HepG2 (cell line): ENCODE results near the gene MRPL2. TPM values are rescaled to one million over a fixed set of nuclear protein-coding genes. Genes with fewer than 3 reads are reported as not detected.

Experiments
- ATAC-seq: fragments of 200-7000 bp; cut with Tn5 transposase; 3 replicates; pipeline ENCODE4 v1.9.1; 2020; ENCODE audit warnings: mild to moderate bottlenecking, moderate library complexity
- BruUV-seq: library from RNA; stranded (reverse); fragments of 400-500 nt; replicated peaks from 2 replicates; lab custom pipeline; 2021; lab: Mats Ljungman, UMichigan
- CTCF ChIA-PET: fragments of 300-600 bp; formaldehyde crosslinking; extraction: SDS; loops from one replicate; lab custom pipeline; 2021; ENCODE audit warnings: low total read pairs, inconsistent platforms, low intra/inter-chr PET ratio; lab: Yijun Ruan, JAX
- POLR2A ChIA-PET: fragments of 350-600 bp; sonication (Branson Sonifier 250); formaldehyde crosslinking; loops from one replicate; lab custom pipeline; 2020; ENCODE audit warnings: antibody characterized with exemption, inconsistent platforms; lab: Yijun Ruan, JAX
- DNase-seq: peaks from one replicate; pipeline ENCODE4 v3.0.0-alpha.2; 2015; ENCODE audit warnings: low spot score
- FAIRE-seq: peaks from 3 replicates; lab custom pipeline; 2011; peaks lifted over from hg19 to GRCh38; lab: Jason Lieb, UNC
- H2AFZ ChIP-seq: one replicate; pipeline ENCODE4 v1.6.1; 2011; ENCODE audit warnings: low read length, inconsistent platforms
- H3K27ac ChIP-seq: fragments of 300-600 bp; 3 replicates; pipeline ENCODE4 v1.8.0; 2011; ENCODE audit warnings: mixed run types, mild to moderate bottlenecking, mixed read lengths, low read length, inconsistent platforms; ENCODE audit not compliant: insufficient read depth; ENCODE audit errors: extremely low read length
- H3K27me3 ChIP-seq, 2 experiments: fragments of 200-600 bp in 1 of 2; 2 replicates in 1 of 2; 3 replicates in 1 of 2; pipeline versions ENCODE4 v1.6.0 to v1.8.0; 2011; ENCODE audit warnings: low read length in 2 of 2, mild to moderate bottlenecking in 2 of 2, moderate library complexity in 2 of 2, inconsistent platforms in 1 of 2; ENCODE audit not compliant: insufficient read depth in 2 of 2, control insufficient read depth in 1 of 2
- H3K36me3 ChIP-seq, 2 experiments: fragments of 200-600 bp in 1 of 2; replicated peaks in 1 of 2; 2 replicates in 1 of 2; 3 replicates in 1 of 2; pipeline versions ENCODE4 v1.5.1 to v1.8.0; 2011; ENCODE audit warnings: low read length in 2 of 2, inconsistent platforms in 1 of 2; ENCODE audit not compliant: insufficient read depth in 2 of 2, control insufficient read depth in 1 of 2
- H3K4me1 ChIP-seq: 2 replicates; pipeline ENCODE4 v1.5.1; 2012; ENCODE audit warnings: low read length, inconsistent platforms; ENCODE audit not compliant: insufficient read depth
- H3K4me2 ChIP-seq: 2 replicates; pipeline ENCODE4 v1.6.0; 2011; ENCODE audit warnings: low read depth, low read length, inconsistent platforms
- H3K4me3 ChIP-seq, 3 experiments: fragments of 200-600 bp in 1 of 3; sonication (generic), shearing (Covaris generic) in 1 of 3; replicated peaks in 1 of 3; 2 replicates each; pipeline ENCODE4 v1.5.1; 2011 to 2016; ENCODE audit warnings: low read length in 3 of 3, inconsistent platforms in 2 of 3, low read depth in 2 of 3, mild to moderate bottlenecking in 2 of 3, control low read depth in 1 of 3, mixed read lengths in 1 of 3; ENCODE audit not compliant: insufficient read depth in 1 of 3
- H3K79me2 ChIP-seq: one replicate; pipeline ENCODE4 v1.6.1; 2011; ENCODE audit warnings: low read length, inconsistent platforms; ENCODE audit not compliant: insufficient read depth
- H3K9ac ChIP-seq: 2 replicates; pipeline ENCODE4 v1.6.0; 2011; ENCODE audit warnings: mild to moderate bottlenecking, low read depth, low read length, inconsistent platforms; ENCODE audit not compliant: insufficient read depth
- H3K9me3 ChIP-seq: 2 replicates; pipeline ENCODE4 v1.5.1; 2012; ENCODE audit warnings: mild to moderate bottlenecking, low read length
- H4K20me1 ChIP-seq: 2 replicates; pipeline ENCODE4 v1.6.0; 2011; ENCODE audit warnings: inconsistent platforms, mild to moderate bottlenecking, low read length, moderate library complexity; ENCODE audit not compliant: insufficient read depth
- ARNT2 ChIP-seq: sonication (generic); formaldehyde crosslinking; IDR thresholded peaks from 2 replicates; pipeline ENCODE4 v1.8.0; 2022; ENCODE audit warnings: mild to moderate bottlenecking, low read depth, missing genetic modification reagents, moderate library complexity
- GFI1 ChIP-seq: sonication (generic); formaldehyde crosslinking; IDR thresholded peaks from 2 replicates; pipeline ENCODE4 v1.5.0; 2020; ENCODE audit warnings: missing genetic modification reagents, mild to moderate bottlenecking, borderline replicate concordance
- REPIN1 ChIP-seq: sonication (generic); formaldehyde crosslinking; IDR thresholded peaks from 2 replicates; pipeline ENCODE4 v1.8.0; 2022; ENCODE audit warnings: missing genetic modification reagents, low read depth, mild to moderate bottlenecking, borderline replicate concordance
- RXRB ChIP-seq: IDR thresholded peaks from 2 replicates; pipeline ENCODE4 v1.6.1; 2016; ENCODE audit warnings: borderline replicate concordance, missing genetic modification reagents, missing compliant biosample characterization
- SRF ChIP-seq: IDR thresholded peaks from 2 replicates; pipeline ENCODE4 v1.6.1; 2011; ENCODE audit warnings: mild to moderate bottlenecking, low read depth, low read length, moderate library complexity
- TP53 ChIP-seq: sonication (generic); formaldehyde crosslinking; conservative IDR thresholded peaks from 2 replicates; pipeline ENCODE4 v1.4.0; 2020; ENCODE audit warnings: missing genetic modification reagents
- ZNF160 ChIP-seq: sonication (generic); formaldehyde crosslinking; IDR thresholded peaks from 2 replicates; pipeline ENCODE4 v1.8.0; 2022; ENCODE audit warnings: mild to moderate bottlenecking, inconsistent platforms, missing genetic modification reagents
- ZNF329 ChIP-seq: sonication (generic); formaldehyde crosslinking; IDR thresholded peaks from 2 replicates; pipeline ENCODE4 v1.9.0; 2021; ENCODE audit warnings: low read depth, mild to moderate bottlenecking, missing genetic modification reagents
- ZNF737 ChIP-seq: sonication (generic); formaldehyde crosslinking; IDR thresholded peaks from 2 replicates; pipeline ENCODE4 v1.5.0; 2020; ENCODE audit warnings: missing genetic modification reagents, mild to moderate bottlenecking, borderline replicate concordance
- ZNF766 ChIP-seq: sonication (generic); formaldehyde crosslinking; IDR thresholded peaks from 2 replicates; pipeline ENCODE4 v1.5.0; 2020; ENCODE audit warnings: missing genetic modification reagents, borderline replicate concordance
- WGBS: methylation state at CpG from one replicate; pipeline ENCODE4 v1.1.6; 2017; ENCODE audit warnings: low lambda C conversion rate; 5-methylcytosine and 5-hydroxymethylcytosine counted together
- in situ Hi-C: cut with HindIII; loops from 2 replicates; pipeline ENCODE4 v1.10.0; 2017; ENCODE audit warnings: low pct_unique_long_range_greater_than_20kb; ENCODE audit not compliant: extremely low pct_ligation_motif_present
- intact Hi-C: fragments of 100-400 bp; cut with micrococcal nuclease; formaldehyde crosslinking; loops from one replicate; pipeline ENCODE4 v1.10.0; 2022; ENCODE audit not compliant: unreplicated experiment
- polyA plus RNA-seq, 8 experiments: library from polyadenylated mRNA; depleted of rRNA in 3 of 8; stranded (reverse) in 7 of 8; unstranded in 1 of 8; fragments of >200 nt; fragmentation: Illumina TruSeq in 4 of 8; extraction: Trizol in 4 of 8; gene quantifications; 2 replicates each; pipeline versions ENCODE4 v1.2.1 to v1.2.3, GENCODE V29; 2011 to 2016; ENCODE audit warnings: low read depth in 4 of 8, missing spikeins in 1 of 8, mixed read lengths in 1 of 8; ENCODE audit not compliant: insufficient read depth in 1 of 8
- total RNA-seq, 5 experiments: library from RNA; depleted of rRNA; stranded (reverse); fragments of >200 nt; fragmentation: Illumina TruSeq; extraction: Trizol; gene quantifications; 2 replicates each; pipeline ENCODE4 v1.2.3, GENCODE V29; 2016; ENCODE audit warnings: low read depth in 1 of 5
- TF ChIP-seq, protein P1 (sequence below): sonication (generic); formaldehyde crosslinking; IDR thresholded peaks from 2 replicates; pipeline ENCODE4 v1.4.0; 2020; ENCODE audit warnings: mild to moderate bottlenecking, low read depth, missing genetic modification reagents
- TF ChIP-seq, protein P2 (sequence below): sonication (generic); formaldehyde crosslinking; conservative IDR thresholded peaks from 2 replicates; pipeline ENCODE4 v1.8.0; 2022; ENCODE audit warnings: mild to moderate bottlenecking, moderate library complexity, missing genetic modification reagents
- TF ChIP-seq, protein P3 (sequence below): sonication (generic); formaldehyde crosslinking; IDR thresholded peaks from 2 replicates; pipeline ENCODE4 v1.4.0; 2020; ENCODE audit warnings: missing genetic modification reagents, borderline replicate concordance

MRPL2 gene
- total and polyA plus RNA-seq, 2 of the 13 experiments (the other 11 are each of a cell fraction or from before 2014, with no cell fraction given) = 56.8 to 65.6 TPM

DNA sequence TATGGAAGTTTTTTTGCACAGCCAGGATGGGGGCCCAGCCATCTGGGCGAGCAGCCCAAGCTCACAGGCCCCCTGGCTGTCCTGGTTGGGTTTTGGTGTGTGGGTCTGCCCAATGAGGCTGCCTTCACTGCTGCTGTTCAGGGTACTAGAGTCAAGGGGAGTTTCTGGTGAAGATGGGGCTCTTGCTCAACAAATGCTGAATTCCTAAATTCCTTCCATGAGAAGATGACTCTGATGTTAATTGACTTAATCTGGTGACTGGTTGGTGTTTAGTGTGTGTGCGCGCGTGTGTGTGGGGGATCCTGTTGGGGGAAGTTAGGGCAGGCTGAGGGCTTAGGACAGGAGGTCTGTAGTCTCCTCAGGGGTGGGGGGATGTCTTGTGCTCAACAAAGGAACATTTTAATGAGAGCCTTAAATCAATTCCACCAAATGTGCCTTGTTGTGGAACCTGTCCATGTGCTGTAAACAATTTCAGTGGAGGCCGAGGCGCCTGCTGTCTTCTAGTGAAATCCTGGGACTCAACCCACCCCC, 18.8 kb upstream of the MRPL2 start (continued):
- TF ChIP-seq, protein P1, sequence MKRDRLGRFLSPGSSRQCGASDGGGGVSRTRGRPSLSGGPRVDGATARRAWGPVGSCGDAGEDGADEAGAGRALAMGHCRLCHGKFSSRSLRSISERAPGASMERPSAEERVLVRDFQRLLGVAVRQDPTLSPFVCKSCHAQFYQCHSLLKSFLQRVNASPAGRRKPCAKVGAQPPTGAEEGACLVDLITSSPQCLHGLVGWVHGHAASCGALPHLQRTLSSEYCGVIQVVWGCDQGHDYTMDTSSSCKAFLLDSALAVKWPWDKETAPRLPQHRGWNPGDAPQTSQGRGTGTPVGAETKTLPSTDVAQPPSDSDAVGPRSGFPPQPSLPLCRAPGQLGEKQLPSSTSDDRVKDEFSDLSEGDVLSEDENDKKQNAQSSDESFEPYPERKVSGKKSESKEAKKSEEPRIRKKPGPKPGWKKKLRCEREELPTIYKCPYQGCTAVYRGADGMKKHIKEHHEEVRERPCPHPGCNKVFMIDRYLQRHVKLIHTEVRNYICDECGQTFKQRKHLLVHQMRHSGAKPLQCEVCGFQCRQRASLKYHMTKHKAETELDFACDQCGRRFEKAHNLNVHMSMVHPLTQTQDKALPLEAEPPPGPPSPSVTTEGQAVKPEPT (CRISPR knock-in tag) = no peak
- TF ChIP-seq ARNT2 (CRISPR knock-in tag) (no peak), SRF (no peak)

DNA sequence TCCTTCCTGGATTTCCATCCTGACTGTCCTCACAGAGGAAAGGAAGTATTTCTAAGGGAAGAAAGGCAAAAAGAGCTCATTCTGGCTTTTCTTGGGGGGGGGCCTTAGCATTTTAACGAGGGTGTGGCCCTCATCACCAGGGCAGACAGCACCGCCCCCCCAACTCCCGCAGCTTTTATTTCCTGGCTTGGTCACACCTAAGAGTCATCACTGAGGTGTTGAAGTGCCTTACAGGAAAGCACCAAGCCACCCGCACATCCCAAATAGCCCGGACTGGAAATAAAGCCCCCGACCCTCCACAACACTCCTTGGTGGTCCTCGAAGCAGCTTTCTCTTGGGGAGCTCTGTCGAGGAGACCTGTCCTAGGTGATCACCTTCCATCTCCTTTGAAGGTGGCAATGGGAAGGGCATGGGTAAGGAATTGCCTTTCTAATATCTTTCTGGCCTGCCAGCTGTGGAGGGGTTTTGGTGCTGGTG, 18.1 kb upstream of the MRPL2 start:
- DNase-seq (no peak), FAIRE-seq (no peak), ATAC-seq (no peak)
- Histone ChIP-seq H3K4me3 (peak overlapping the region; percentile 99 to 100 (median 100)), H3K4me2 (peak overlapping the region; percentile 94), H3K9ac (peak overlapping the region; percentile 91), H3K79me2 (peaks cover 54% of the 10 kb centered on the region), H2AFZ (no peak overlapping the region), H4K20me1 (peaks cover 8% of the 10 kb centered on the region; the same call in 1 of the 2 replicates), H3K27ac (peak overlapping the region; percentile 84), H3K36me3 (peaks cover 4 to 6% of the 10 kb centered on the region in 2 experiments; a peak in 4 of 5 replicates), H3K9me3 (no peaks in the 10 kb centered on the region), H3K27me3 (no peaks in the 10 kb centered on the region; a peak in 1 of 5 replicates), H3K4me1 (peaks cover 54% of the 10 kb centered on the region)
- BruUV-seq = no TSS peak
- intact Hi-C loops (loop anchor here (2.0 kb wide), 1 partner anchor 19 kb away; the partner anchor contains the start of genes KLC4 and MRPL2), in situ Hi-C loops (loop anchor here (5.0 to 10.0 kb wide), 2 partner anchors 47 to 65 kb away; no protein-coding TSS in a partner anchor)
- WGBS = 22% methylated on average over 5 of the region's 8 CpGs
- ChIA-PET POLR2A (interaction anchor here (1.1 to 4.2 kb wide), 12 partner anchors 11 to 558 kb away, joined by 3 to 103 read pairs (median 9); partner anchors contain the start of genes CUL7, CUL9, KLC4 and KLHDC3), CTCF (no interaction called here)
- TF ChIP-seq REPIN1 (CRISPR knock-in tag) (0 out of 2 replicates have a peak, but pooled peaks have one; percentile 1), ZNF737 (CRISPR knock-in tag) (0 out of 2 replicates have a peak, but pooled peaks have one; percentile 39), ZNF160 (no peak), GFI1 (CRISPR knock-in tag) (peak; percentile 40; the same call in 1 of the 2 replicates), TP53 (CRISPR knock-in tag) (0 out of 2 replicates have a peak, but pooled peaks have one; percentile 10), ZNF329 (CRISPR knock-in tag) (0 out of 2 replicates have a peak, but pooled peaks have one; percentile 45), ZNF766 (no peak), RXRB (CRISPR knock-in tag) (no peak)
- TF ChIP-seq, protein P2, sequence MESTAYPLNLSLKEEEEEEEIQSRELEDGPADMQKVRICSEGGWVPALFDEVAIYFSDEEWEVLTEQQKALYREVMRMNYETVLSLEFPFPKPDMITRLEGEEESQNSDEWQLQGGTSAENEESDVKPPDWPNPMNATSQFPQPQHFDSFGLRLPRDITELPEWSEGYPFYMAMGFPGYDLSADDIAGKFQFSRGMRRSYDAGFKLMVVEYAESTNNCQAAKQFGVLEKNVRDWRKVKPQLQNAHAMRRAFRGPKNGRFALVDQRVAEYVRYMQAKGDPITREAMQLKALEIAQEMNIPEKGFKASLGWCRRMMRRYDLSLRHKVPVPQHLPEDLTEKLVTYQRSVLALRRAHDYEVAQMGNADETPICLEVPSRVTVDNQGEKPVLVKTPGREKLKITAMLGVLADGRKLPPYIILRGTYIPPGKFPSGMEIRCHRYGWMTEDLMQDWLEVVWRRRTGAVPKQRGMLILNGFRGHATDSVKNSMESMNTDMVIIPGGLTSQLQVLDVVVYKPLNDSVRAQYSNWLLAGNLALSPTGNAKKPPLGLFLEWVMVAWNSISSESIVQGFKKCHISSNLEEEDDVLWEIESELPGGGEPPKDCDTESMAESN (CRISPR knock-in tag) = peak; percentile 55; the same call in 1 of the 2 replicates
- TF ChIP-seq, protein P3, sequence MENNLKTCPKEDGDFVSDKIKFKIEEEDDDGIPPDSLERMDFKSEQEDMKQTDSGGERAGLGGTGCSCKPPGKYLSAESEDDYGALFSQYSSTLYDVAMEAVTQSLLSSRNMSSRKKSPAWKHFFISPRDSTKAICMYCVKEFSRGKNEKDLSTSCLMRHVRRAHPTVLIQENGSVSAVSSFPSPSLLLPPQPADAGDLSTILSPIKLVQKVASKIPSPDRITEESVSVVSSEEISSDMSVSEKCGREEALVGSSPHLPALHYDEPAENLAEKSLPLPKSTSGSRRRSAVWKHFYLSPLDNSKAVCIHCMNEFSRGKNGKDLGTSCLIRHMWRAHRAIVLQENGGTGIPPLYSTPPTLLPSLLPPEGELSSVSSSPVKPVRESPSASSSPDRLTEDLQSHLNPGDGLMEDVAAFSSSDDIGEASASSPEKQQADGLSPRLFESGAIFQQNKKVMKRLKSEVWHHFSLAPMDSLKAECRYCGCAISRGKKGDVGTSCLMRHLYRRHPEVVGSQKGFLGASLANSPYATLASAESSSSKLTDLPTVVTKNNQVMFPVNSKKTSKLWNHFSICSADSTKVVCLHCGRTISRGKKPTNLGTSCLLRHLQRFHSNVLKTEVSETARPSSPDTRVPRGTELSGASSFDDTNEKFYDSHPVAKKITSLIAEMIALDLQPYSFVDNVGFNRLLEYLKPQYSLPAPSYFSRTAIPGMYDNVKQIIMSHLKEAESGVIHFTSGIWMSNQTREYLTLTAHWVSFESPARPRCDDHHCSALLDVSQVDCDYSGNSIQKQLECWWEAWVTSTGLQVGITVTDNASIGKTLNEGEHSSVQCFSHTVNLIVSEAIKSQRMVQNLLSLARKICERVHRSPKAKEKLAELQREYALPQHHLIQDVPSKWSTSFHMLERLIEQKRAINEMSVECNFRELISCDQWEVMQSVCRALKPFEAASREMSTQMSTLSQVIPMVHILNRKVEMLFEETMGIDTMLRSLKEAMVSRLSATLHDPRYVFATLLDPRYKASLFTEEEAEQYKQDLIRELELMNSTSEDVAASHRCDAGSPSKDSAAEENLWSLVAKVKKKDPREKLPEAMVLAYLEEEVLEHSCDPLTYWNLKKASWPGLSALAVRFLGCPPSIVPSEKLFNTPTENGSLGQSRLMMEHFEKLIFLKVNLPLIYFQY (CRISPR knock-in tag) = no peak
